ENCODE results near the gene MRS2.

The MRS2 gene

GRCh38 chr6:24432611-24433010, 29.9 kb downstream of the MRS2 start:
- DNase-seq: no peak

GRCh38 chr6:24436979-24437378, 34.2 kb downstream of the MRS2 start:
- no peak for DNase-seq

GRCh38 chr6:24439858-24440539, 37.3 kb downstream of the MRS2 start:
- no peak for DNase-seq

- DNase-seq: no peak
Measured at GRCh38 chr6:24440897-24441598, 38.3 kb downstream of the MRS2 start.

- no peak for DNase-seq
Measured at GRCh38 chr6:24441599-24441904, 38.8 kb downstream of the MRS2 start.

- no peak for DNase-seq
Measured at GRCh38 chr6:24444588-24444987, 41.9 kb downstream of the MRS2 start.

- no peak for DNase-seq
Measured at GRCh38 chr6:24445704-24446103, 43.0 kb downstream of the MRS2 start.

- no peak for DNase-seq
Measured at GRCh38 chr6:24446670-24447069, 43.9 kb downstream of the MRS2 start.

GRCh38 chr6:24448396-24448795, 45.7 kb downstream of the MRS2 start:
- no peak for DNase-seq

GRCh38 chr6:24448828-24449525, 46.2 kb downstream of the MRS2 start:
- no peak for DNase-seq

GRCh38 chr6:24451581-24452388, 49.0 kb downstream of the MRS2 start:
- DNase-seq: no peak

- no peak for DNase-seq
Measured at GRCh38 chr6:24453921-24454320, 51.2 kb downstream of the MRS2 start.

GRCh38 chr6:24454452-24454851, 51.7 kb downstream of the MRS2 start:
- DNase-seq: no peak

- no peak for DNase-seq
Measured at GRCh38 chr6:24455061-24455460, 52.3 kb downstream of the MRS2 start.

GRCh38 chr6:24458134-24458533, 55.4 kb downstream of the MRS2 start:
- DNase-seq: no peak

GRCh38 chr6:24458941-24459340, 56.2 kb downstream of the MRS2 start:
- DNase-seq: no peak

GRCh38 chr6:24460966-24461365, 58.2 kb downstream of the MRS2 start:
- DNase-seq: no peak

GRCh38 chr6:24464253-24465038, 61.7 kb downstream of the MRS2 start:
- no peak for DNase-seq

GRCh38 chr6:24469811-24470210, 67.1 kb downstream of the MRS2 start:
- no peak for DNase-seq

- no peak for DNase-seq
Measured at GRCh38 chr6:24472181-24472580, 69.4 kb downstream of the MRS2 start.

Measured in COR-L47 (cell line).